SK-N-SH (cell line): ENCODE measurements around the gene AXIN1. TPM values are rescaled to one million over a fixed set of nuclear protein-coding genes. Genes with fewer than 3 reads are reported as not detected.

ENCODE experiments used
- CTCF ChIA-PET: fragments of 300-600, 350-600 bp; formaldehyde crosslinking; extraction: SDS; loops from one replicate; lab custom pipeline; 2021; lab: Yijun Ruan, JAX
- POLR2A ChIA-PET: fragments of 350-600 bp; sonication (Branson Sonifier 250); formaldehyde crosslinking; extraction: SDS; loops from one replicate; lab custom pipeline; 2020; ENCODE audit warnings: antibody characterized with exemption, inconsistent platforms; lab: Yijun Ruan, JAX
- DNase-seq: peaks from one replicate; pipeline ENCODE4 v3.0.0; 2012
- H2AFZ ChIP-seq: fragments of 200-600 bp; sonication (generic); 2 replicates; pipeline ENCODE4 v1.8.1; 2016; ENCODE audit warnings: antibody characterized with exemption, mild to moderate bottlenecking, low read depth
- H3F3A ChIP-seq: fragments of 200-600 bp; sonication (generic); replicated peaks from 2 replicates; pipeline ENCODE3; 2016; ENCODE audit warnings: antibody characterized with exemption, mild to moderate bottlenecking; ENCODE audit not compliant: insufficient read depth
- H3K27ac ChIP-seq, 2 experiments: fragments of 200-500 bp in 1 of 2; fragments of 200-600 bp in 1 of 2; sonication (Bioruptor generic) in 1 of 2; sonication (generic), shearing (Covaris generic) in 1 of 2; 2 replicates each; pipeline versions ENCODE4 v1.5.1 to v1.6.1; 2014 to 2016; ENCODE audit warnings: low read depth in 2 of 2, inconsistent platforms in 1 of 2, low read length in 1 of 2, mild to moderate bottlenecking in 1 of 2, mixed read lengths in 1 of 2
- H3K27me3 ChIP-seq: fragments of 200-600 bp; sonication (generic), shearing (Covaris generic); 2 replicates; pipeline ENCODE4 v1.6.1; 2016; ENCODE audit warnings: mixed run types; ENCODE audit not compliant: insufficient read depth
- H3K36me3 ChIP-seq, 2 experiments: fragments of 200-500 bp in 1 of 2; fragments of 200-600 bp in 1 of 2; sonication (Bioruptor generic) in 1 of 2; sonication (generic) in 1 of 2; replicated peaks in 1 of 2; 2 replicates each; pipeline versions ENCODE3 to v1.5.1; 2014 to 2016; ENCODE audit warnings: low read length in 1 of 2, mild to moderate bottlenecking in 1 of 2; ENCODE audit not compliant: insufficient read depth in 2 of 2, control insufficient read depth in 1 of 2
- H3K4me1 ChIP-seq, 2 experiments: fragments of 200-500 bp in 1 of 2; fragments of 200-600 bp in 1 of 2; sonication (Bioruptor generic) in 1 of 2; sonication (generic), shearing (Covaris generic) in 1 of 2; 2 replicates each; pipeline versions ENCODE4 v1.5.1 to v1.6.1; 2014 to 2016; ENCODE audit warnings: low read depth in 1 of 2, low read length in 1 of 2, mixed run types in 1 of 2; ENCODE audit not compliant: insufficient read depth in 2 of 2, control insufficient read depth in 1 of 2
- H3K4me2 ChIP-seq: fragments of 200-600 bp; sonication (generic), shearing (Covaris generic); 2 replicates; pipeline ENCODE4 v1.6.1; 2017; ENCODE audit warnings: mixed run types
- H3K4me3 ChIP-seq, 2 experiments: fragments of 200-500 bp in 1 of 2; fragments of 200-600 bp in 1 of 2; sonication (Bioruptor generic) in 1 of 2; sonication (generic), shearing (Covaris generic) in 1 of 2; 2 replicates each; pipeline versions ENCODE4 v1.5.1 to v1.8.1; 2014 to 2016; ENCODE audit warnings: low read depth in 2 of 2, inconsistent platforms in 1 of 2, low read length in 1 of 2, mild to moderate bottlenecking in 1 of 2, mixed read lengths in 1 of 2, moderate library complexity in 1 of 2
- H3K79me2 ChIP-seq: fragments of 200-600 bp; sonication (generic); 2 replicates; pipeline ENCODE4 v1.8.1; 2017; ENCODE audit warnings: mild to moderate bottlenecking; ENCODE audit not compliant: insufficient read depth
- H3K9ac ChIP-seq: fragments of 200-600 bp; sonication (generic); 2 replicates; pipeline ENCODE4 v1.6.1; 2017; ENCODE audit warnings: mixed run types
- H3K9me2 ChIP-seq: fragments of 200-600 bp; sonication (generic); 2 replicates; pipeline ENCODE4 v1.6.1; 2017; ENCODE audit warnings: mixed run types
- H3K9me3 ChIP-seq: fragments of 200-600 bp; sonication (generic); 2 replicates; pipeline ENCODE4 v1.6.1; 2017; ENCODE audit warnings: mixed run types, mild to moderate bottlenecking, moderate library complexity
- H4K20me1 ChIP-seq: fragments of 200-600 bp; sonication (generic); 2 replicates; pipeline ENCODE4 v1.6.1; 2017; ENCODE audit warnings: mild to moderate bottlenecking, mixed run types; ENCODE audit not compliant: insufficient read depth
- ELF1 ChIP-seq: IDR thresholded peaks from 2 replicates; pipeline ENCODE4 v1.4.0; 2012
- EZH2phosphoT487 ChIP-seq: fragments of 200-600 bp; sonication (generic); IDR thresholded peaks from 2 replicates; pipeline ENCODE4 v1.6.1; 2017; ENCODE audit warnings: low read depth, mixed run types, mild to moderate bottlenecking, antibody characterized with exemption, moderate library complexity, borderline replicate concordance
- FOSL2 ChIP-seq: IDR thresholded peaks from 2 replicates; pipeline ENCODE4 v1.4.0; 2012; ENCODE audit warnings: low read depth, mild to moderate bottlenecking, moderate library complexity, borderline replicate concordance
- FOXJ3 ChIP-seq: sonication (generic); formaldehyde crosslinking; IDR thresholded peaks from 2 replicates; pipeline ENCODE4 v1.5.1; 2020; ENCODE audit warnings: mild to moderate bottlenecking, missing genetic modification reagents
- FOXM1 ChIP-seq: IDR thresholded peaks from 2 replicates; pipeline ENCODE4 v1.4.0; 2012; ENCODE audit warnings: low read depth, mild to moderate bottlenecking
- GATA2 ChIP-seq: sonication (generic); formaldehyde crosslinking; IDR thresholded peaks from 2 replicates; pipeline ENCODE4 v1.5.0; 2020; ENCODE audit warnings: mild to moderate bottlenecking, missing genetic modification reagents
- NFIC ChIP-seq: IDR thresholded peaks from 2 replicates; pipeline ENCODE4 v1.4.0; 2012; ENCODE audit warnings: borderline replicate concordance
- RAD21 ChIP-seq: IDR thresholded peaks from 2 replicates; pipeline ENCODE4 v1.6.1; 2012; ENCODE audit warnings: mild to moderate bottlenecking, low read length
- RCOR1 ChIP-seq: fragments of 150-350 bp; IDR thresholded peaks from 2 replicates; pipeline ENCODE4 v1.6.1; 2017; ENCODE audit warnings: antibody characterized with exemption, low read length
- RXRA ChIP-seq: IDR thresholded peaks from 2 replicates; pipeline ENCODE4 v1.4.0; 2012; ENCODE audit warnings: low read depth, mild to moderate bottlenecking, borderline replicate concordance
- SIN3A ChIP-seq: IDR thresholded peaks from 2 replicates; pipeline ENCODE4 v1.6.1; 2012; ENCODE audit warnings: low read depth, mild to moderate bottlenecking, low read length, moderate library complexity, borderline replicate concordance
- TEAD4 ChIP-seq: IDR thresholded peaks from 2 replicates; pipeline ENCODE4 v1.4.0; 2012; ENCODE audit warnings: mild to moderate bottlenecking, borderline replicate concordance; ENCODE audit not compliant: insufficient read depth
- WGBS: methylation state at CpG from one replicate; pipeline ENCODE4 v1.1.6; 2017; ENCODE audit warnings: low lambda C conversion rate; 5-methylcytosine and 5-hydroxymethylcytosine counted together
- polyA plus RNA-seq, 3 experiments: library from polyadenylated mRNA; depleted of rRNA; stranded (reverse); fragments of >200 nt; gene quantifications; 2 replicates each; pipeline ENCODE4 v1.2.3, GENCODE V29; 2012
- TF ChIP-seq, protein P1 (sequence below): fragments of 200-600 bp; sonication (generic); IDR thresholded peaks from 2 replicates; pipeline ENCODE4 v1.6.1; 2017; ENCODE audit warnings: antibody characterized with exemption, mild to moderate bottlenecking, moderate library complexity
- TF ChIP-seq, protein P2 (sequence below): IDR thresholded peaks from 2 replicates; pipeline ENCODE4 v1.4.0; 2012; ENCODE audit warnings: low read depth, borderline replicate concordance
- TF ChIP-seq, protein P3 (sequence below): IDR thresholded peaks from 2 replicates; pipeline ENCODE4 v1.6.1; 2012; ENCODE audit warnings: mild to moderate bottlenecking, low read depth, low read length, moderate library complexity

Gene AXIN1
- polyA plus RNA-seq, 1 of the 3 experiments (the other 2 are of a cell fraction): 19.9 TPM

GRCh38 chr16:287298-287811, 65.2 kb downstream of the AXIN1 start:
- DNase-seq: no peak
- WGBS: 82% methylated on average over 15 of the region's 16 CpGs
- Histone ChIP-seq H3K4me3 (no peak overlapping the region), H3F3A (no peaks in the 10 kb centered on the region), H3K9me2 (no peaks in the 10 kb centered on the region), H3K4me1 (no peaks in the 10 kb centered on the region), H3K27ac (no peak overlapping the region), H3K36me3 (peaks cover 0 to 38% of the 10 kb centered on the region in 2 experiments), H4K20me1 (no peaks in the 10 kb centered on the region), H3K79me2 (no peaks in the 10 kb centered on the region), H3K9me3 (no peaks in the 10 kb centered on the region), H3K9ac (no peak overlapping the region), H3K4me2 (no peak overlapping the region)
- POLR2A ChIA-PET: no interaction called here
- TF ChIP-seq, protein P1, sequence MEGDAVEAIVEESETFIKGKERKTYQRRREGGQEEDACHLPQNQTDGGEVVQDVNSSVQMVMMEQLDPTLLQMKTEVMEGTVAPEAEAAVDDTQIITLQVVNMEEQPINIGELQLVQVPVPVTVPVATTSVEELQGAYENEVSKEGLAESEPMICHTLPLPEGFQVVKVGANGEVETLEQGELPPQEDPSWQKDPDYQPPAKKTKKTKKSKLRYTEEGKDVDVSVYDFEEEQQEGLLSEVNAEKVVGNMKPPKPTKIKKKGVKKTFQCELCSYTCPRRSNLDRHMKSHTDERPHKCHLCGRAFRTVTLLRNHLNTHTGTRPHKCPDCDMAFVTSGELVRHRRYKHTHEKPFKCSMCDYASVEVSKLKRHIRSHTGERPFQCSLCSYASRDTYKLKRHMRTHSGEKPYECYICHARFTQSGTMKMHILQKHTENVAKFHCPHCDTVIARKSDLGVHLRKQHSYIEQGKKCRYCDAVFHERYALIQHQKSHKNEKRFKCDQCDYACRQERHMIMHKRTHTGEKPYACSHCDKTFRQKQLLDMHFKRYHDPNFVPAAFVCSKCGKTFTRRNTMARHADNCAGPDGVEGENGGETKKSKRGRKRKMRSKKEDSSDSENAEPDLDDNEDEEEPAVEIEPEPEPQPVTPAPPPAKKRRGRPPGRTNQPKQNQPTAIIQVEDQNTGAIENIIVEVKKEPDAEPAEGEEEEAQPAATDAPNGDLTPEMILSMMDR: 0 out of 2 replicates have a peak, but pooled peaks have one; percentile 9
- TF ChIP-seq RCOR1 (no peak), RAD21 (0 out of 2 replicates have a peak, but pooled peaks have one; percentile 11)
- TF ChIP-seq, all 33 proteins: peak for 2
- Histone ChIP-seq H2AFZ (no peak overlapping the region), H3K27me3 (no peaks in the 10 kb centered on the region)
- CTCF ChIA-PET: interaction anchor here (1.1 kb wide), 1 partner anchor 170 kb away, joined by 3 read pairs; no protein-coding TSS in a partner anchor

- Histone ChIP-seq H2AFZ (no peak overlapping the region), H3K27me3 (no peaks in the 10 kb centered on the region), H3K9ac (no peak overlapping the region)
- POLR2A ChIA-PET: no interaction called here
- TF ChIP-seq FOSL2 (no peak), SIN3A (no peak), FOXM1 (no peak), NFIC (no peak), EZH2phosphoT487 (no peak), FOXJ3 (no peak), TEAD4 (no peak), ELF1 (no peak), GATA2 (CRISPR knock-in tag) (no peak), RXRA (no peak)
- TF ChIP-seq, protein P2, sequence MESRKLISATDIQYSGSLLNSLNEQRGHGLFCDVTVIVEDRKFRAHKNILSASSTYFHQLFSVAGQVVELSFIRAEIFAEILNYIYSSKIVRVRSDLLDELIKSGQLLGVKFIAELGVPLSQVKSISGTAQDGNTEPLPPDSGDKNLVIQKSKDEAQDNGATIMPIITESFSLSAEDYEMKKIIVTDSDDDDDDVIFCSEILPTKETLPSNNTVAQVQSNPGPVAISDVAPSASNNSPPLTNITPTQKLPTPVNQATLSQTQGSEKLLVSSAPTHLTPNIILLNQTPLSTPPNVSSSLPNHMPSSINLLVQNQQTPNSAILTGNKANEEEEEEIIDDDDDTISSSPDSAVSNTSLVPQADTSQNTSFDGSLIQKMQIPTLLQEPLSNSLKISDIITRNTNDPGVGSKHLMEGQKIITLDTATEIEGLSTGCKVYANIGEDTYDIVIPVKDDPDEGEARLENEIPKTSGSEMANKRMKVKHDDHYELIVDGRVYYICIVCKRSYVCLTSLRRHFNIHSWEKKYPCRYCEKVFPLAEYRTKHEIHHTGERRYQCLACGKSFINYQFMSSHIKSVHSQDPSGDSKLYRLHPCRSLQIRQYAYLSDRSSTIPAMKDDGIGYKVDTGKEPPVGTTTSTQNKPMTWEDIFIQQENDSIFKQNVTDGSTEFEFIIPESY: no peak
- TF ChIP-seq, protein P3, sequence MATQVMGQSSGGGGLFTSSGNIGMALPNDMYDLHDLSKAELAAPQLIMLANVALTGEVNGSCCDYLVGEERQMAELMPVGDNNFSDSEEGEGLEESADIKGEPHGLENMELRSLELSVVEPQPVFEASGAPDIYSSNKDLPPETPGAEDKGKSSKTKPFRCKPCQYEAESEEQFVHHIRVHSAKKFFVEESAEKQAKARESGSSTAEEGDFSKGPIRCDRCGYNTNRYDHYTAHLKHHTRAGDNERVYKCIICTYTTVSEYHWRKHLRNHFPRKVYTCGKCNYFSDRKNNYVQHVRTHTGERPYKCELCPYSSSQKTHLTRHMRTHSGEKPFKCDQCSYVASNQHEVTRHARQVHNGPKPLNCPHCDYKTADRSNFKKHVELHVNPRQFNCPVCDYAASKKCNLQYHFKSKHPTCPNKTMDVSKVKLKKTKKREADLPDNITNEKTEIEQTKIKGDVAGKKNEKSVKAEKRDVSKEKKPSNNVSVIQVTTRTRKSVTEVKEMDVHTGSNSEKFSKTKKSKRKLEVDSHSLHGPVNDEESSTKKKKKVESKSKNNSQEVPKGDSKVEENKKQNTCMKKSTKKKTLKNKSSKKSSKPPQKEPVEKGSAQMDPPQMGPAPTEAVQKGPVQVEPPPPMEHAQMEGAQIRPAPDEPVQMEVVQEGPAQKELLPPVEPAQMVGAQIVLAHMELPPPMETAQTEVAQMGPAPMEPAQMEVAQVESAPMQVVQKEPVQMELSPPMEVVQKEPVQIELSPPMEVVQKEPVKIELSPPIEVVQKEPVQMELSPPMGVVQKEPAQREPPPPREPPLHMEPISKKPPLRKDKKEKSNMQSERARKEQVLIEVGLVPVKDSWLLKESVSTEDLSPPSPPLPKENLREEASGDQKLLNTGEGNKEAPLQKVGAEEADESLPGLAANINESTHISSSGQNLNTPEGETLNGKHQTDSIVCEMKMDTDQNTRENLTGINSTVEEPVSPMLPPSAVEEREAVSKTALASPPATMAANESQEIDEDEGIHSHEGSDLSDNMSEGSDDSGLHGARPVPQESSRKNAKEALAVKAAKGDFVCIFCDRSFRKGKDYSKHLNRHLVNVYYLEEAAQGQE: no peak
- TF ChIP-seq, protein P1: no peak
- TF ChIP-seq, all 33 proteins: peak for 0
- no peaks in the 10 kb centered on the region for H3K4me1 ChIP-seq
- no peak overlapping the region for H3K27ac ChIP-seq
- 97% methylated on average over 6 of the region's 22 CpGs for WGBS
- no peak for DNase-seq
- no peaks in the 10 kb centered on the region for H3K9me3 ChIP-seq
- H3K79me2 ChIP-seq: no peaks in the 10 kb centered on the region
- H3F3A ChIP-seq: no peaks in the 10 kb centered on the region
- H3K4me2 ChIP-seq: no peak overlapping the region
- CTCF ChIA-PET: interaction anchor here (1.1 kb wide), 1 partner anchor 169 kb away, joined by 3 read pairs; no protein-coding TSS in a partner anchor
- no peaks in the 10 kb centered on the region for H4K20me1 ChIP-seq
- H3K36me3 ChIP-seq: peaks cover 0 to 32% of the 10 kb centered on the region in 2 experiments
- no peak overlapping the region for H3K4me3 ChIP-seq
- no peaks in the 10 kb centered on the region for H3K9me2 ChIP-seq
Observed at GRCh38 chr16:286491-287297, 65.8 kb downstream of the AXIN1 start.
